Panc1 (cell line): ENCODE results near the gene SHROOM3.

ENCODE experiments used
- CTCF ChIP-seq: fragments of 450-650 bp; IDR thresholded peaks from 2 replicates; pipeline ENCODE4 v1.5.1; 2017; ENCODE audit warnings: mild to moderate bottlenecking
- POLR2AphosphoS5 ChIP-seq: IDR thresholded peaks from 2 replicates; pipeline ENCODE4 v1.6.1; 2012; ENCODE audit warnings: mild to moderate bottlenecking, low read depth, low read length, moderate library complexity
- REST ChIP-seq, 2 experiments: IDR thresholded peaks; 2 replicates each; pipeline ENCODE4 v1.6.1; 2011 to 2012; ENCODE audit warnings: low read depth in 2 of 2, control low read depth in 1 of 2, low read length in 1 of 2, mild to moderate bottlenecking in 1 of 2, moderate library complexity in 1 of 2; ENCODE audit not compliant: insufficient read depth in 1 of 2
- SIN3A ChIP-seq: IDR thresholded peaks from 2 replicates; pipeline ENCODE4 v1.6.1; 2012; ENCODE audit warnings: low read depth, mild to moderate bottlenecking, low read length, moderate library complexity, borderline replicate concordance; ENCODE audit not compliant: insufficient read depth

GRCh38 chr4:76654791-76655190 is 219.8 kb downstream of the SHROOM3 start:
- no peak for TF ChIP-seq CTCF
- TF ChIP-seq REST (IDR thresholded peaks at IDR 0.05; ENCODE audit: insufficient read depth in 1 of 2, low read depth in 2 of 2, low read length in 1 of 2): no peak
- no peak for TF ChIP-seq SIN3A
- TF ChIP-seq POLR2AphosphoS5: no peak
